ENCODE measurements around the gene OSBPL7.

The OSBPL7 gene

GRCh38 chr17:47831003-47831933, 9.7 kb upstream of the OSBPL7 start, which contains the start of the genes LRRC46 and MRPL10:
LRRC46 (plus strand) TSS chr17:47831670; CDS start chr17:47831990, 320 bp downstream.
MRPL10 (minus strand) TSS chr17:47831541; CDS start chr17:47831511, 30 bp downstream.
- peak within 1 kb of the TSS in 20 of 21 experiments; percentile 49 to 89 (median 82) for H3K27ac ChIP-seq

GRCh38 chr17:47830396-47831002, 8.9 kb upstream of the OSBPL7 start:
- H3K27ac ChIP-seq, result peak overlapping the region in 19 of 21 experiments; percentile 32 to 89 (median 82)
- H3K4me3 ChIP-seq, result peak overlapping the region; percentile 67 to 91 (median 72)

More at GRCh38 chr17:47831003-47831933, 9.7 kb upstream of the OSBPL7 start, which contains the start of the genes LRRC46 and MRPL10:
- peak within 1 kb of the TSS; percentile 67 to 91 (median 72) for H3K4me3 ChIP-seq

- Histone ChIP-seq H3K4me3 (no peak overlapping the region), H3K27ac (peak overlapping the region in 7 of 21 experiments; percentile 32 to 89 (median 83))
These were observed 8.3 kb upstream of the OSBPL7 start for GRCh38 chr17:47829870-47830269.

- H3K4me3 ChIP-seq, result no peak overlapping the region
- no peak overlapping the region for H3K27ac ChIP-seq
These were observed 1.9 kb upstream of the OSBPL7 start for GRCh38 chr17:47823519-47823918.

GRCh38 chr17:47822785-47823184, 1.2 kb upstream of the OSBPL7 start:
- Histone ChIP-seq H3K27ac (peak overlapping the region in 1 of 21 experiments; percentile 76), H3K4me3 (no peak overlapping the region)

GRCh38 chr17:47821031-47821423, 567 bp downstream of the OSBPL7 start:
- peak overlapping the region; percentile 33 to 52 (median 50) for H3K4me3 ChIP-seq
- H3K27ac ChIP-seq, result peak overlapping the region in 17 of 21 experiments; percentile 14 to 83 (median 63)

GRCh38 chr17:47820033-47820789, 1.4 kb downstream of the OSBPL7 start:
- Histone ChIP-seq H3K27ac (peak overlapping the region in 2 of 21 experiments; percentile 66 to 72), H3K4me3 (peak overlapping the region in 1 of 7 experiments; percentile 50)

- H3K4me3 ChIP-seq, result no peak overlapping the region
- no peak overlapping the region for H3K27ac ChIP-seq
These were observed 2.1 kb downstream of the OSBPL7 start for GRCh38 chr17:47819475-47819874.

- no peak overlapping the region for H3K27ac ChIP-seq
- H3K4me3 ChIP-seq, result no peak overlapping the region
These were observed 3.4 kb downstream of the OSBPL7 start for GRCh38 chr17:47818002-47818695.

GRCh38 chr17:47816947-47817346, 4.6 kb downstream of the OSBPL7 start:
- no peak overlapping the region for H3K4me3 ChIP-seq
- H3K27ac ChIP-seq, result no peak overlapping the region

GRCh38 chr17:47816111-47816735, 5.4 kb downstream of the OSBPL7 start:
- H3K27ac ChIP-seq, result no peak overlapping the region
- H3K4me3 ChIP-seq, result no peak overlapping the region

GRCh38 chr17:47815106-47815918, 6.3 kb downstream of the OSBPL7 start:
- Histone ChIP-seq H3K27ac (no peak overlapping the region), H3K4me3 (no peak overlapping the region)

GRCh38 chr17:47813512-47814031, 8.0 kb downstream of the OSBPL7 start:
- H3K27ac ChIP-seq, result no peak overlapping the region
- H3K4me3 ChIP-seq, result no peak overlapping the region

- H3K27ac ChIP-seq, result no peak overlapping the region
- no peak overlapping the region for H3K4me3 ChIP-seq
These were observed 8.5 kb downstream of the OSBPL7 start for GRCh38 chr17:47813077-47813476.

- H3K4me3 ChIP-seq, result no peak overlapping the region
- no peak overlapping the region for H3K27ac ChIP-seq
These were observed 9.3 kb downstream of the OSBPL7 start for GRCh38 chr17:47812146-47812920.

GRCh38 chr17:47811709-47812108, 9.9 kb downstream of the OSBPL7 start:
- Histone ChIP-seq H3K27ac (no peak overlapping the region), H3K4me3 (no peak overlapping the region)
